ENCODE results near the gene HYAL1. TPM values are rescaled to one million over a fixed set of nuclear protein-coding genes. Genes with fewer than 3 reads are reported as not detected.

Gene HYAL1
- total and polyA plus RNA-seq, 4 donors = 1.6 to 51.2 (median 26.2) TPM

DNA sequence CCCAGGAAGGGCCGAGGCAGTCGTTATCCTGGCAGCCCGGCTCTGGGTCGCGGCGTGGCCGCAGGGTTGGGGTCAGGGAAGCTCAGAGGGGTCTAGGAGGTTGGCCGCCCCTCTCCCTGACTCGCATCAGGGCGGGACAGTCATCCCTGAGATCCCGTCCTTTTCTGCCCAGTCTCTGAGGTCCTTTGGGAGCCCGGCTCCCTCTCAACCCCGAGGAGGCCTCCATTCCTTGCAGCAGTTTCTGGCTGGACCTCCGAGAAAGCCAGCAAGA is 18.7 kb upstream of the HYAL1 start:
- Histone ChIP-seq H3K9me3 (ENCODE audit: control insufficient read depth in 4 of 4, insufficient read depth in 3 of 4, low read length in 3 of 4) (no peaks in the 10 kb centered on the region), H3K4me1 (ENCODE audit: control insufficient read depth in 5 of 5, insufficient read depth in 5 of 5, low read length in 5 of 5) (peaks cover 0 to 53% (median 15%) of the 10 kb centered on the region in 5 donors), H3K27me3 (ENCODE audit: control insufficient read depth in 3 of 3, insufficient read depth in 3 of 3, low read length in 2 of 3) (no peaks in the 10 kb centered on the region), H3K27ac (ENCODE audit: low read depth in 1 of 2, low read length in 1 of 2) (peak overlapping the region; percentile 78 to 94), H3K9ac (ENCODE audit: insufficient read depth in 1 of 2, low read length in 2 of 2) (no peak overlapping the region), H3K36me3 (ENCODE audit: control insufficient read depth in 4 of 4, insufficient read depth in 4 of 4, low read length in 4 of 4) (peaks cover 0 to 29% (median 15%) of the 10 kb centered on the region in 4 donors), H3K4me3 (peak overlapping the region; percentile 61)
- DNase-seq (no peak), ATAC-seq (ENCODE audit: insufficient read depth, low FRiP score) (no peak)
- WGBS, 2 donors = 17 to 27% methylated on average over 14 of the region's 14 CpGs
- TF ChIP-seq CTCF (IDR thresholded peaks at IDR 0.05; ENCODE audit: control extremely low read depth, extremely low read depth) = no peak

DNA sequence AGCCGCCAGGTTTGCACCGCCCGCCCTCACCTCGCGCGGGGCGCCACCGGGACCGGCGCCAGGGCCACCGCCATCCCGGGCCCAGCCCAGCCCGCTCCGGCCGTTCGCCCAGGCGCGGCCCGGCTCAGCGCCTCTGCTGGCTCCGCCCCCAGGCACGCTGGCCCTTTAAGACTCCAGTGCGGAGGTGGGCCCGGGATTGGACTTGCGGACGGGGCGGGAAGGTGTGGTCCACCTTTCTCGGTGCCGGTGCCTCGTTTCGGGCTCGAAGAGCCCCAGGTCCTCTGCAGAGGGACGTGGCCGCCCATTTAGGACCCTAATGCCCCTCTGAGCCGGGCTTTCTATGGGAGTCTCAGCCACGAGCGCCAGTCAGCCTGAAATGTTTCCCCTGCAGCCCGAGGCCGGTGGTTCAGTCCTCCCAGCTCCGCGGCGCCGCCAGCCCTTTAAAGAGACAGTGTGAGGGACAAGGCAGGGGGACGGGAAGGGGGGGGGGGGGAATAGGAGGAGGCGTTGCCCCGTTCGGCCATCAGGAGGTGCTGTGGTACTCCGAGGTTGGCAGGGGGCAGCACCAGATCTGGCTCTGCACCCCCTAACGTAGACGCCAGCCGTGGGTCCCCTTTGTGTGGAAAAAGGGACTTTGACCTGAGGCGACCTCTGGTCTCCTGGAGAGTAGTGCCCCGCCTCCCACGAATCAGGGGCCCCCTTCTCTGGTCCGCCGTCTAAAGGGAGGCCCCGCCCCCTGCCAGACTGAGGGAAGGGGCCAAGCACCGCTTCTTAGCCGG is 18.2 kb upstream of the HYAL1 start:
- peak overlapping the region; percentile 51 to 81 for H3K9ac ChIP-seq (ENCODE audit: insufficient read depth in 1 of 2, low read length in 2 of 2)
- peak overlapping the region; percentile 89 to 94 for H3K27ac ChIP-seq (ENCODE audit: low read depth in 1 of 2, low read length in 1 of 2)
- H3K9me3 ChIP-seq (ENCODE audit: control insufficient read depth in 4 of 4, insufficient read depth in 3 of 4, low read length in 3 of 4) = no peaks in the 10 kb centered on the region
- peak overlapping the region; percentile 89 for H3K4me3 ChIP-seq
- WGBS, 2 donors = 0 to 1% methylated on average over 55 to 59 of the region's 59 CpGs
- TF ChIP-seq CTCF (IDR thresholded peaks at IDR 0.05; ENCODE audit: control extremely low read depth, extremely low read depth) = no peak
- no peaks in the 10 kb centered on the region for H3K27me3 ChIP-seq (ENCODE audit: control insufficient read depth in 3 of 3, insufficient read depth in 3 of 3, low read length in 2 of 3)
- peaks cover 0 to 52% (median 13%) of the 10 kb centered on the region in 5 donors for H3K4me1 ChIP-seq (ENCODE audit: control insufficient read depth in 5 of 5, insufficient read depth in 5 of 5, low read length in 5 of 5)
- ATAC-seq (ENCODE audit: insufficient read depth, low FRiP score) (peak; percentile 71), DNase-seq (peak; percentile 94 to 95 (median 94))
- peaks cover 0 to 29% (median 13%) of the 10 kb centered on the region in 4 donors for H3K36me3 ChIP-seq (ENCODE audit: control insufficient read depth in 4 of 4, insufficient read depth in 4 of 4, low read length in 4 of 4)

- WGBS, 2 donors = 0 to 1% methylated on average over 33 to 45 of the region's 45 CpGs
- Histone ChIP-seq H3K4me1 (ENCODE audit: control insufficient read depth in 5 of 5, insufficient read depth in 5 of 5, low read length in 5 of 5) (peaks cover 0 to 52% (median 13%) of the 10 kb centered on the region in 5 donors), H3K4me3 (peak overlapping the region; percentile 89), H3K9me3 (ENCODE audit: control insufficient read depth in 4 of 4, insufficient read depth in 3 of 4, low read length in 3 of 4) (no peaks in the 10 kb centered on the region), H3K9ac (ENCODE audit: insufficient read depth in 1 of 2, low read length in 2 of 2) (peak overlapping the region; percentile 59 to 90), H3K27ac (ENCODE audit: low read depth in 1 of 2, low read length in 1 of 2) (peak overlapping the region; percentile 89 to 94), H3K27me3 (ENCODE audit: control insufficient read depth in 3 of 3, insufficient read depth in 3 of 3, low read length in 2 of 3) (no peaks in the 10 kb centered on the region), H3K36me3 (ENCODE audit: control insufficient read depth in 4 of 4, insufficient read depth in 4 of 4, low read length in 4 of 4) (peaks cover 0 to 26% (median 16%) of the 10 kb centered on the region in 4 donors)
- DNase-seq (peak; percentile 88 to 92 (median 89)), ATAC-seq (ENCODE audit: insufficient read depth, low FRiP score) (peak; percentile 58)
- no peak for TF ChIP-seq CTCF (IDR thresholded peaks at IDR 0.05; ENCODE audit: control extremely low read depth, extremely low read depth)
These were observed 17.5 kb upstream of the HYAL1 start for GRCh38 chr3:50320853-50321335.
